MCF 10A (cell line): ENCODE results near the gene PIEZO2. TPM values are rescaled to one million over a fixed set of nuclear protein-coding genes. Genes with fewer than 3 reads are reported as not detected.

Experiments used
- BruUV-seq: library from RNA; stranded (reverse); fragments of 400-500 nt; replicated peaks from 2 replicates; lab custom pipeline; 2021; lab: Mats Ljungman, UMichigan
- CTCF ChIA-PET: fragments of 300-600 bp; sonication (Branson Sonifier 250); formaldehyde crosslinking; extraction: SDS; loops from one replicate; lab custom pipeline; 2021; ENCODE audit warnings: antibody characterized with exemption, inconsistent platforms; lab: Yijun Ruan, JAX
- POLR2A ChIA-PET: fragments of 300-600, 350-650 bp; sonication (Branson Sonifier 250); formaldehyde crosslinking; extraction: SDS; loops from one replicate; lab custom pipeline; 2020; ENCODE audit warnings: antibody characterized with exemption, inconsistent platforms; lab: Yijun Ruan, JAX
- DNase-seq: peaks from one replicate; pipeline ENCODE4 v3.0.0-alpha.2; 2018; ENCODE audit not compliant: unreplicated experiment
- H3K27ac Mint-ChIP-seq: one replicate; pipeline ENCODE4 v1.8.0; 2022; ENCODE audit warnings: mild to moderate bottlenecking, low read depth, mixed read lengths; ENCODE audit not compliant: unreplicated experiment
- H3K27me3 Mint-ChIP-seq: one replicate; pipeline ENCODE4 v1.8.0; 2022; ENCODE audit warnings: mixed read lengths; ENCODE audit not compliant: insufficient read depth, unreplicated experiment
- H3K36me3 Mint-ChIP-seq: one replicate; pipeline ENCODE4 v1.8.0; 2022; ENCODE audit warnings: mild to moderate bottlenecking, moderate library complexity, mixed read lengths; ENCODE audit not compliant: insufficient read depth, unreplicated experiment
- H3K4me1 Mint-ChIP-seq: one replicate; pipeline ENCODE4 v1.8.0; 2022; ENCODE audit warnings: mixed read lengths; ENCODE audit not compliant: insufficient read depth, unreplicated experiment
- H3K4me3 Mint-ChIP-seq: one replicate; pipeline ENCODE4 v1.8.0; 2022; ENCODE audit warnings: mild to moderate bottlenecking, moderate library complexity, mixed read lengths; ENCODE audit not compliant: unreplicated experiment
- H3K9me3 Mint-ChIP-seq: one replicate; pipeline ENCODE4 v1.8.0; 2022; ENCODE audit warnings: mixed read lengths; ENCODE audit not compliant: unreplicated experiment
- intact Hi-C: fragments of 100-400 bp; cut with micrococcal nuclease; formaldehyde crosslinking; loops from 2 replicates; pipeline ENCODE4 v1.14.1; 2022
- total RNA-seq: library from RNA; stranded (reverse); gene quantifications from 2 replicates; pipeline ENCODE4 v1.2.3, GENCODE V29; 2022
- TF ChIP-seq, protein P1 (sequence below): fragments of 200-600 bp; IDR thresholded peaks from one replicate; pipeline ENCODE4 v1.8.0; 2022; ENCODE audit warnings: antibody characterized with exemption, mild to moderate bottlenecking; ENCODE audit not compliant: unreplicated experiment

Gene PIEZO2
- total RNA-seq, 1 experiment from 2014 or later = 0.49 TPM

DNA sequence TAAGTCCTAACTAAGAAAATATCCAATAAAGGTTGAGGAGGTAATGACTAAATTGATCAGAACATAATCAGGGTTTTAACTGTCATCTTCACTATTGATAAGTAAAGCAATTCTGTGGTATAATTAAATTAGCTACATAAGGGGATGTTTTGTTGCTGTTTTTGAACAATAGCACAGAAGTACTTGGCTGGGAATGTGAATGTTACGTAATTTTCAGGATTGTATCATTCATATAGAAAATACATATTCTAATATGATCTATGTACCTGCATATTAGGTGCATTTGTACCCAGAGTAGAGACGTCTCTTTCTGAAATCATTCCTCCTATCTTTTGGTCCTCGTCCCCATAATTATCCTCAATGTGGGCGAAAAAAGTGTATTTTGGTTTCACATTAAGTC lies 109.0 kb downstream of the PIEZO2 start:
- intact Hi-C loops = loop anchor here (1.0 to 10.0 kb wide), 8 partner anchors 33 to 1070 kb away; no protein-coding TSS in a partner anchor
- CTCF ChIA-PET = interaction anchor here (0.7 to 6.1 kb wide), 21 partner anchors 9 to 1069 kb away, joined by 3 to 137 read pairs (median 5); no protein-coding TSS in a partner anchor
- POLR2A ChIA-PET = interaction anchor here (0.6 to 3.3 kb wide), 4 partner anchors 32 to 202 kb away, joined by 3 to 11 read pairs (median 3); no protein-coding TSS in a partner anchor

DNA sequence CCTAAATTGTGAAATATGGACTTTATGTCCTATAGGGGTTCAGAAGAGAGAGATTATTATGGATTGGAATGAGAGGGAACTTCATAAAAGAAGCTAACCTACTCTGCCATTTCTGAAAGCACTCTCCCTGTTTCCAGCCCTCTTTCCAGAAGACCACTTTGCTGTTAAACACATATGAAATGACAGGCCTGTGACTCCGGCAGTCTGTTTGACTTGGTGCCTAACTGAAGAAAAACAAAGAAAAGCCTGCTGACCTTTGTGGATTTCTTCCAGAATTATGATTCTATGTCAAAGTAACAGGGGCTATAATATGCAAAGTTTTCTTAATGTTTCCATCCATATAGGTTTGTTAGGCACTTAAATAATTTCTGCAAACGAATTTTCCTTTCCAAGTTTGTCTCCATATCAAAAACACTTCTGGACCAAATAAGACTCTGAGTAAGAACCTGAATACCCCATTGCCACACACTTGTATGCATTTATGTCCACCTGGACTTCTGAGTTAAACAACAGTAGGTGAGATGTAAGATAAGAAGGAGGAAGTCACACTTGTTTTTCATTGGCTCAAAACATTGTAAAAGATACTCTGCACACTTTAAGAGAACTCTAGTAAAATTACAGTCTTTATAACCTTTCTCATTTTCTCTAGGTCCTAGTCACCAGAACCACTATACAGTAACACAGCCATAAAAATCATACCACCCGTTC lies 111.7 kb downstream of the PIEZO2 start:
- POLR2A ChIA-PET = interaction anchor here (3.0 kb wide), 1 partner anchor 32 kb away, joined by 11 read pairs; no protein-coding TSS in a partner anchor
- TF ChIP-seq, protein P1, sequence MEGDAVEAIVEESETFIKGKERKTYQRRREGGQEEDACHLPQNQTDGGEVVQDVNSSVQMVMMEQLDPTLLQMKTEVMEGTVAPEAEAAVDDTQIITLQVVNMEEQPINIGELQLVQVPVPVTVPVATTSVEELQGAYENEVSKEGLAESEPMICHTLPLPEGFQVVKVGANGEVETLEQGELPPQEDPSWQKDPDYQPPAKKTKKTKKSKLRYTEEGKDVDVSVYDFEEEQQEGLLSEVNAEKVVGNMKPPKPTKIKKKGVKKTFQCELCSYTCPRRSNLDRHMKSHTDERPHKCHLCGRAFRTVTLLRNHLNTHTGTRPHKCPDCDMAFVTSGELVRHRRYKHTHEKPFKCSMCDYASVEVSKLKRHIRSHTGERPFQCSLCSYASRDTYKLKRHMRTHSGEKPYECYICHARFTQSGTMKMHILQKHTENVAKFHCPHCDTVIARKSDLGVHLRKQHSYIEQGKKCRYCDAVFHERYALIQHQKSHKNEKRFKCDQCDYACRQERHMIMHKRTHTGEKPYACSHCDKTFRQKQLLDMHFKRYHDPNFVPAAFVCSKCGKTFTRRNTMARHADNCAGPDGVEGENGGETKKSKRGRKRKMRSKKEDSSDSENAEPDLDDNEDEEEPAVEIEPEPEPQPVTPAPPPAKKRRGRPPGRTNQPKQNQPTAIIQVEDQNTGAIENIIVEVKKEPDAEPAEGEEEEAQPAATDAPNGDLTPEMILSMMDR = no peak

More for the DNA sequence above, 109.0 kb downstream of the PIEZO2 start:
- H3K4me3 Mint-ChIP-seq = no peak overlapping the region
- no peaks in the 10 kb centered on the region for H3K36me3 Mint-ChIP-seq
- H3K4me1 Mint-ChIP-seq = peaks cover 1% of the 10 kb centered on the region
- H3K9me3 Mint-ChIP-seq = no peaks in the 10 kb centered on the region
- no peaks in the 10 kb centered on the region for H3K27me3 Mint-ChIP-seq
- H3K27ac Mint-ChIP-seq = no peak overlapping the region
- no TSS peak for BruUV-seq
- TF ChIP-seq, protein P1 = no peak
- DNase-seq = no peak

DNA sequence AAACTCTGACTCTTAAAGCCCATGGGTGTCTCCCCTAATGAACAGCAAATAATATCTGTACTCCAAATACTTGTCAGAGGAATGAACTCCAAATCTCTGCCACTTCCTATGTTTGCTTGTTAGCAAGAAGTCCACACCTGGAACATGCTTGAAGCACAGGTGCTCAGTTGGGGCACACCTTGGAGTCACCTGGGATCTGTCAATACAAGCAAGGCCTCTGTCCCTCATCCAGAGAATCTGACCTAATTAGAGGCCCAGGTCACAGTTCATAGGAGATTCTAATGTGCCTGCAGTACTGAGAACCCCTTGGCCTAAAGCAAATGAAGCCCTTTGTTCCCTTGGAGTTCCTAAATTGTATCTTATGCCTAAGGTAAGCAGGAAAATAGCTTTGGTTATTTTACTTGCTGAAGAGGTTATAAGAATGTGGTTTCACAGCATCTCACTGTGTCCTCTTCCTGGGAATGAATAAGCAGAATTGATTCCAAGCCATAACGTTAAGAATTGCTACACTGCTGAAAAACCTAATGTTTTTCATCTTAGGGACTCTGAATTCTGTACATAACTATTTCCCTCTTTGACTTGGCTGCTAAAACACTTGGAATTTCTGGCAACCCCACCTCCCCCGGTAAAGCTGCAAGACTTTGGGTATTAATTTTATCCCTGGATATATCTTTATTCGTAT lies 113.4 kb downstream of the PIEZO2 start:
- DNase-seq = no peak
- ChIA-PET POLR2A (interaction anchor here (3.0 kb wide), 1 partner anchor 30 kb away, joined by 11 read pairs; no protein-coding TSS in a partner anchor), CTCF (interaction anchor here (1.0 to 4.5 kb wide), 2 partner anchors 16 to 184 kb away, joined by 4 to 25 read pairs; no protein-coding TSS in a partner anchor)
- Mint-ChIP-seq H3K27ac (no peak overlapping the region), H3K36me3 (no peaks in the 10 kb centered on the region), H3K4me3 (no peak overlapping the region), H3K27me3 (no peaks in the 10 kb centered on the region), H3K9me3 (no peaks in the 10 kb centered on the region), H3K4me1 (peaks cover 10% of the 10 kb centered on the region)
- TF ChIP-seq, protein P1 = no peak
- BruUV-seq = no TSS peak
- intact Hi-C loops = no loop called here

More for the DNA sequence above, 111.7 kb downstream of the PIEZO2 start:
- no peaks in the 10 kb centered on the region for H3K36me3 Mint-ChIP-seq
- BruUV-seq = no TSS peak
- H3K9me3 Mint-ChIP-seq = no peaks in the 10 kb centered on the region
- DNase-seq = no peak
- H3K27me3 Mint-ChIP-seq = no peaks in the 10 kb centered on the region
- no peak overlapping the region for H3K4me3 Mint-ChIP-seq
- H3K27ac Mint-ChIP-seq = no peak overlapping the region
- CTCF ChIA-PET = interaction anchor here (0.6 to 6.1 kb wide), 4 partner anchors 186 to 690 kb away, joined by 3 to 137 read pairs (median 16); no protein-coding TSS in a partner anchor
- intact Hi-C loops = no loop called here
- H3K4me1 Mint-ChIP-seq = peaks cover 10% of the 10 kb centered on the region

DNA sequence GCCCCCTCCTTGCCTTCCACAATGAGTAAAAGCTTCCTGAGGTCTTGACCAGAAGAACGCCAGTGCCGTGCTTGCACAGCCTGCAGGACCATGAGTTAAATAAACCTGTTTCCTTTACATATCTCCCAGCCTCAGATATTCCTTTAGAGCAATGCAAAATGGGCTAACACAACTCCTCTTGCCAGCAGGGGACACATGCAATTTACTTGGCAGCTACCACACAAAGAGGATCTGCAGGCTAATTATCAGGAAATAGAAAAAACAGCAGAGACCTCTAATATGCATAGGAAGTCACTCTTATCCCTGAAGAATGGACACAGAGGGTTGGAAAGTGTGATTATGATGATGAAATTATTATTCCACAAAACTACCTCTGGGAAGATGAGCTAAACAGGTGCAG lies 114.0 kb downstream of the PIEZO2 start:
- POLR2A ChIA-PET = interaction anchor here (3.0 kb wide), 1 partner anchor 30 kb away, joined by 11 read pairs; no protein-coding TSS in a partner anchor
- no peak for DNase-seq

More for the DNA sequence above, 114.0 kb downstream of the PIEZO2 start:
- BruUV-seq = no TSS peak
- Mint-ChIP-seq H3K4me1 (peaks cover 10% of the 10 kb centered on the region), H3K9me3 (no peaks in the 10 kb centered on the region), H3K4me3 (no peak overlapping the region), H3K36me3 (no peaks in the 10 kb centered on the region), H3K27ac (no peak overlapping the region), H3K27me3 (no peaks in the 10 kb centered on the region)
- intact Hi-C loops = no loop called here
- CTCF ChIA-PET = interaction anchor here (0.6 to 4.5 kb wide), 4 partner anchors 15 to 434 kb away, joined by 3 to 25 read pairs (median 4); no protein-coding TSS in a partner anchor
- TF ChIP-seq, protein P1 = no peak
